GM12875 (cell line): ENCODE measurements around the gene SLC35F2.

ENCODE experiments used
- H3K4me3 ChIP-seq: one replicate; pipeline ENCODE4 v1.5.1; 2011; ENCODE audit warnings: low read depth, low read length, control low read depth
- TF ChIP-seq, protein P1 (sequence below): IDR thresholded peaks from 2 replicates; pipeline ENCODE4 v1.5.1; 2011; ENCODE audit warnings: low read depth, mild to moderate bottlenecking, control low read depth, inconsistent platforms, low read length, moderate library complexity, borderline replicate concordance; ENCODE audit not compliant: insufficient read depth

The SLC35F2 gene

DNA sequence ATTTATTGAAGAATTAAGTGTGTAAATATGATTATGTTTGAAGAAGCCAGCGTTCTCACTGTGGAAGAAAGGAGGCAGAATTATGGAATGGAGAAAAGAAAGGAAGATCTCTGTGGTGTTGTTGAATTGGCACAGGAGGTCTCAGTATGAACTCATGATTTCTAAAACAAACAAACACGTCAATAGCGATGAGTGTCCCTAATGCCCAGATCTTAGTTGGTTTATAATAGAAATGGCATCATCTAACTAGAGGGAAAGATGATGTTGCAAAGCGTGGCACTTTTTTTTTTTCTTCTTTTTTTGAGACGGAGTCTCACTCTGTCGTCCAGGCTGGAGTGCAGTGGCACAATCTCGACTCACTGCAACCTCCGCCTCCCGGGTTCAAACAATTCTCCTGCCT is 107.5 kb downstream of the SLC35F2 start:
- H3K4me3 ChIP-seq = no peak overlapping the region

DNA sequence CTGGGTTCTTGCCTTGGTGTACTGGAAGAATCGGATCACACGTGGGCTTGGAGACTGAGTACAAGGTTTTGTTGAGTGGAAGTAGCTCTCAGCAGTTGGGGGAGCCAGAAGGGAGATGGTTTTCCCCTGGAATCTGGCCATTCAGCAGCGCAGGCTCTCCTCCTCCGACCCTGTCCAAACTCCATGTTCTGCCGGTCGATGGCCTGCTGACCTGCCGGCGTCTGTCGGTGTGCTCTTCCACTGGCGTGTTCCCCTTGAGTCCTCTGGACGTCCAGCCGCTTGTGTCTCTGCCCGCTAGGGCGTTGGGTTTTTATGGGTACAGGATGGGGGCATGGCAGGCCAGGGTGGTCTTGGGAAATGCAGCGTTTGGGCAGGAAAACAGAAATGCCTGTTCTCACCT is 108.3 kb downstream of the SLC35F2 start:
- TF ChIP-seq, protein P1, sequence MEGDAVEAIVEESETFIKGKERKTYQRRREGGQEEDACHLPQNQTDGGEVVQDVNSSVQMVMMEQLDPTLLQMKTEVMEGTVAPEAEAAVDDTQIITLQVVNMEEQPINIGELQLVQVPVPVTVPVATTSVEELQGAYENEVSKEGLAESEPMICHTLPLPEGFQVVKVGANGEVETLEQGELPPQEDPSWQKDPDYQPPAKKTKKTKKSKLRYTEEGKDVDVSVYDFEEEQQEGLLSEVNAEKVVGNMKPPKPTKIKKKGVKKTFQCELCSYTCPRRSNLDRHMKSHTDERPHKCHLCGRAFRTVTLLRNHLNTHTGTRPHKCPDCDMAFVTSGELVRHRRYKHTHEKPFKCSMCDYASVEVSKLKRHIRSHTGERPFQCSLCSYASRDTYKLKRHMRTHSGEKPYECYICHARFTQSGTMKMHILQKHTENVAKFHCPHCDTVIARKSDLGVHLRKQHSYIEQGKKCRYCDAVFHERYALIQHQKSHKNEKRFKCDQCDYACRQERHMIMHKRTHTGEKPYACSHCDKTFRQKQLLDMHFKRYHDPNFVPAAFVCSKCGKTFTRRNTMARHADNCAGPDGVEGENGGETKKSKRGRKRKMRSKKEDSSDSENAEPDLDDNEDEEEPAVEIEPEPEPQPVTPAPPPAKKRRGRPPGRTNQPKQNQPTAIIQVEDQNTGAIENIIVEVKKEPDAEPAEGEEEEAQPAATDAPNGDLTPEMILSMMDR = no peak
- no peak overlapping the region for H3K4me3 ChIP-seq

More for the DNA sequence above, 107.5 kb downstream of the SLC35F2 start:
- TF ChIP-seq, protein P1 = no peak

DNA sequence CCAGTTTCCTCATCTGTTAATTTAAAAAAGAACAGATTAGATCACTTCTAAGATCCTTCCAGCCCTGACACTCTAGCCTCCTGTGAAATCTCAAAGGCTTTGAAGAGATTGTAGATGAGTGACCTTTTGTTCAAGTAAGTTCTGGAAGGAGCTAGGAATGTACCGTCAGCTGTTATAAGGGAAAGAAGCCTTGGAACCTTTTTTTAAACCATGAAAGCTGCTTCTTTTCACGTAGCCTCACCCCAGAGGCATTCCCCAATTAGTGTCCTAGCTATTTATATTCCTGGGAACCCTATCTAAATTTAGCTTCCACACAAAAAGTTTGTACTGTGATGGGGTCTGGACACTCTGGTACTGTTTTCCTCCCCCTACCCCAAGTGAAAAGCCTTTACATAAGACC is 111.0 kb downstream of the SLC35F2 start:
- TF ChIP-seq, protein P1 = no peak
- no peak overlapping the region for H3K4me3 ChIP-seq

DNA sequence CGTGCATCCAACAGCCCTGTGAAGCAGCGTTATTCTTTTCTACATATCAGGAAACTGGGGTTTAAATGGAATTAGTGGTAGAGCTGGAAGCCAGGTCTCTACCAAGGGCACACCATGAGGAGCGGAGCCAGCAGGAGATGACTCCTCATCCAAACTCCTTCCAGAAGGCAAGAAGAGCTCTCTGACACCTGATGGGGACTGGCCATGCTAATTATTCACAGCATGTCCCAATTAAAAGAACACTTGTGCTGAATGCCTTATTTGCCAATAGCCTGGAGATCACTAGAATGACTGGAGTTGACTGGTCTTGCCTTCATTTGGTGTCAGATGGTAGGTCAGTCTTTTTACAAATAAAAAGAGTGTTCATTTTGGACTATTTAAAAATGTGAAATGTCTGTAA is 113.9 kb downstream of the SLC35F2 start:
- no peak overlapping the region for H3K4me3 ChIP-seq

DNA sequence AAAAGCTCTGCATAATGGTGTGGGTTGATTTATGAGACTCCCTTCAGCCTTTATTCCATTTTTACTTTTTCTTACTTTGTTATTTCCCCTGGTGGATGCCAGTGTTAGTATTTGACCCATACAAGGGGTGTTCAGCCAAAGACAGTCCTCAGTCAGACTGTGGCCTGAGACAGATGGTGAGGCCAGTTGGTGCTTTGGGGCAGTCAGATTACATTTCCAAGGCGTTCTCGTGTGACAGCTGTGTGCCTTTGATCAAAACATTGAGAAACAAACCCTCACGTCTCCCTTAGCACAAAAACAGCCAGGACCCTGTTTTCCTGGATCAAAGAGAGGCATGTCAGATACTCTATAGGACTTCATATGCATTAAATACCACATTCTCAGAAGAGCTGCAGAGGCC is 115.4 kb downstream of the SLC35F2 start:
- no peak overlapping the region for H3K4me3 ChIP-seq
- TF ChIP-seq, protein P1 = no peak

More for the DNA sequence above, 113.9 kb downstream of the SLC35F2 start:
- TF ChIP-seq, protein P1 = no peak

DNA sequence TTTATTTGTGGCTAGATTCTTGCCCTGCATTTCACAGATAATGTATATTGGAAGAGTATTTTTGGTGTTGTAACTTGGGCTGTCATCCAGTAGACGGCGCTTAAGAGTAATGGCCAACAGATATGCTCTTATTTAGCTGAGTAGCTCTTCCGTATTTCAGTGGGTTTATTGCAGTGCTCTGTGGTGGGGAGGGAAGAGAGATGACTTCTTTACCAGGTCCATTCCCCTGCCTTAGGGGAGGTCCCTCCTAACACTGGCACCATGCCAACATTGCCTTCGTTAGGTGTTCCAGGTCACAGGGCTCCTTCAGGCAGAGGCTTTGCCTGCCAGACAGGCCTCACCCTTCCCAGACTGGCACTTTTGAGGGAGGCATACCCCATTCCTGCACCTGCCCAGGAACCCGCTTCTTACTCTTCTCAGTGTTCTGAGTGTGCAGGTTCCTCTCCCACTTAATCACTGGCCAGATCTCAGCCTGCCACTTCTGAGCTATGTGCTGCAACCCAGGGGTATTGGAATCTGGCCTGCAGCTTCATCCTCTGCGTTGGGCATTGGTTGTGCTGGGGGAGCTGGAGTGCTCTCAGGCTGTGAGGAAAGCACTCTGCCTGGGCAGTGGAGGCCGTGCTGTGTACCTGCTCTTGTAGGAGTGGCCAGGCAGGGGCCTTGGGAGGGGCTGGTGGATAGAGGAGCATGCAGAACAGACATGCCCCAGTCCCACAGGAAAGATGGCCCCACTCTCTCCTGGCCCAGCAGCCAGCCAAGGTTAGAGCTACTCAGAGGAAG is 117.4 kb downstream of the SLC35F2 start:
- TF ChIP-seq, protein P1 = peak; percentile 87
- H3K4me3 ChIP-seq = no peak overlapping the region
